DMS 273 treated with DMSO at 0.1 percent for 48 hours (cell line): ENCODE data around the gene SRSF12.

Experiments used
- DNase-seq: peaks from one replicate; lab custom pipeline; 2025; lab: John Stamatoyannopoulos, UW

Gene SRSF12

GRCh38 chr6:89117211-89118108, at the start of gene SRSF12:
Gene SRSF12 (minus strand): TSS chr6:89118071. CDS start chr6:89117887, 184 bp downstream.
- no peak for DNase-seq

DNA sequence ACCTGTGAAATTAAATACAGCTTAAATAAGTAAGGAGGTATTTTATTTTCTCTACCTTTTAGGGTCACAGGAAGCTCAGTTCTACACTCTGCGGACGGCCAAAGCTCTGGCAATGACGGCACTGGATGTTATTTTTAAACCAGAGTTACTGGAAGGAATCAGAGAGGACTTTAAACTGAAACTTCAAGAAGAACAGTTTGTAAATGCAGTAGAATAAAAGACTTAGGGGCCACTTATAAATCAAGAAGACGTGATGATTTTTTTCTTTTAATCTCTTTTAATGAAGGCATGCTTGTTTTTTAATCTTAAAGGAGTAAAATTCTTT, 44.1 kb upstream of the SRSF12 start:
- DNase-seq = no peak

DNA sequence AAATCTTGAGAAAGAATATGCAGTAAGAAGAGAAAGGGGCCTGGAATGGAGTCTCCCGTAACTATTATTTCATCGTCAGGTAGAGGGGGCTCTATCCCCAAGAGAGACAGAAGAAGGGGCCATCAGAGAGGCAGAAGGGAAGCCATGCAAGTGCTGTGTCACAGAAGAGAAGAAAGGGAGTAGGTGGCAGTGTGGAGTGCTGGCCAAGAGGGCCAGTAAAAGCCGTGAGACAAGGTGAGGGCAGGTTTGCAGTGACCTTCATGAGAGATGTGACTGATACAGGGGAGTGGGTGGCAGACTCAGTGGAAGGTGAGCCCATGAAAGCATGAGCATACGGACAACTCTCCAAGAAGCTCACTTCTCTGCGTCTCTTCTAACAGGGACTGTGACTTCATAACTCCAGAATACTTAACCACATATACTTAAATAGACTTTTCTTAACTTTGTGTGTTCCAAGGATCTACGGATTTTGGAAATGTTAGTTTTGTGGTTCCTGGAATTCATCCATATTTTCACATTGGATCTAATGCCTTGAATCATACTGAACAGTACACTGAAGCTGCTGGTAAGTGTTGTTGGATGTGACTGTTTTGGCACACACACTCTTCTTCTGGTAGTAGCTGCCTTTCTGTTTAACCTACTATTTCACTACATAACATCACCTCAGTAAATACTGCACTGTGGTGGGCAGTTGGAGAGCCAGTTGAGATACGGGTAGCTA, 43.6 kb upstream of the SRSF12 start:
- no peak for DNase-seq

- no peak for DNase-seq
These were observed 42.6 kb upstream of the SRSF12 start for GRCh38 chr6:89160331-89161092.

DNA sequence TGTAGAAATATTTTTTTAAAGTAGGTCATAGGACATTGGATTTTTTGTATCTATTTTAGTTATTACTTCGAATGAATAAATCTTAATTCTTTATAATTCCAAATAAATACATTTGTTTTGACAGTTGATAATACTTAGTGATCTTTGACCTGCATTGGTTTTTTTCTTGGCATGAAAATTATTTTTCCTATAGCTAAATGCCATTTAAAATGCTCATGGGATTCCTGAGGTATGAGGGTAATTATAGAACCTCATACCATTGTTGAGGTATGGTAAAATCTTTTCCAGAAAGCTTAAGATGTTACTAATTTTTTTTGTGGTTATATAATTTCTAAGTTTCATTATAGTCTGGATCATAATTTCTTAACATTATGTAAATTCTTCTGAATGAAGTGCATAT, 36.3 kb upstream of the SRSF12 start:
- DNase-seq = no peak

DNA sequence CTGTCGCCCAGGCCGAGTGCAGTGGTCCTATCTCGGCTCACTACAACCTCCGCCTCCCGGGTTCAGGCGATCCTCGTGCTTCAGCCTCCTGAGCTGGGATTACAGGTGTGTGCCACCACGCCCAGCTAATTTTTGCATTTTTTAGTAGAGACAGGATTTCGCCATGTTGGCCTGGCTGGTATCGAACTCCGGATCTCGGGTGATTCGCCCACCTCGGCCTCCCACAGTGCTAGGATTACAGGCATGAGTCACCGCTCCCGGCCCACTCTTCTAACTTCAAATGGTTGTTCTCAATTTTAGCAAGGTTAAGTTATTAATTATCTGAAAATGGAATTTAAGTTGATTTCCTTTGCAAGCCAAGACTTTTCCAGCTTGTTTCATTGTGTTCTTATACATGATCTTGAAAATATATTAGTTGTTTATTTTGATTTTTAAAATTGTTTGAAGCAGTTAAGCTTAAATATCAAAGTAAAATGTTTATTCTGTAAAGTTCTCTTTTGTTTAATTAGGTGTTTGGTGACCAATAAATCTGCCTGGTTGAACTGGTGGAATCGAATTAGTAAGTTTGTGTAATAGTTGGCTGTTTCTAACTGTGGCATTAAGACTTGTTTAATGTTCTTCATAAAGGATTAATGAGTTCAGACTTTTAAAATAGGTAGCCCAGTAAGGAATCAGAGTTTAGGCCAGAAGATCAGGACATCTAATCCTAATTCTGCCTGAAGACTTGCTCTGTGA, 30.3 kb upstream of the SRSF12 start:
- DNase-seq = no peak

DNA sequence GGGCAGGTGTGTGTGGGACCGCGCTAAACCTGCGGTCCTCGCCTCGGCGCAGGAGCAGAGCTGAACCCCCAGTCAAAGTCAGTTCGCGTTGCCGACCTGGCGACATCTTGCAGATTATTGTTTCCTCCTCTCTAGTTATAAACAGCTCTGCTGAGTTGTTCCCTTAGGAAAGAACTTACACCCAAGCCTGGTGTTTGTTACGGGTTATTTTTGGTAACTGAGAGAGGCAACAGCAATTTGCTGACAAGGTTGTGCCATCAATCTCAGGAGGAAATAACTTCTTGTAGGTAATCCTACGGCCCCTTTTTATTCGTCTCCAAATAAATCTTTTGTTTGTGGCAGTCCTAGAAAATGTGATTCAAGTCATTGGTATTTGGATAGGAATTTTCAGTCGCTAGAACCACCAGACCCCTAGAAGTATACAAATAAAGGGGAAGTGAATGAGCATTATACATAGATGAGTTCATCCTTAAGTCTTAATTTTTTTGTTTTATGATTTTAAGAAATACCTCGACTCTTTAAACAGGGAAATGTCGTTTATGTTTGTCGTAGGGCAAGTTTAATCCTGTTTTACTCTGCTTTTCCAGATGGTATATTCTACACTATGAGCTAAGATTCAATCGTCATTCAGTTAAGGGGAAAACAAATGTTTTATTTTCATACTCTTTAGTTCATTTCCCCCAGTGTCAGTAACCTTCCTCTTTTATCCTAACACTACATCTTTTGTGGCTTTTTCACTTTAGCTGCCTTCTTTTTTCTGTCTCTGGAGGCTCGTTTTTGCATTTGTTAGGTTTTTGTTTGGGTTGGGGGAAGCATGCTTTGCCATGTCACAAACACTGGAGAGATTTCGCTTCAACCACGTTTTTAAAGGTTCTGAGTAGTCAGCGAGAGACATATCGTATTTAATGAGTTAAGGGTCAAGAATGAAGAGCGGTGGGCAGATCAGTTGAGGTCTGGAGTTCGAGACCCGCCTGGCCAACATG, 29.1 kb upstream of the SRSF12 start:
- DNase-seq = peak; percentile 21

DNA sequence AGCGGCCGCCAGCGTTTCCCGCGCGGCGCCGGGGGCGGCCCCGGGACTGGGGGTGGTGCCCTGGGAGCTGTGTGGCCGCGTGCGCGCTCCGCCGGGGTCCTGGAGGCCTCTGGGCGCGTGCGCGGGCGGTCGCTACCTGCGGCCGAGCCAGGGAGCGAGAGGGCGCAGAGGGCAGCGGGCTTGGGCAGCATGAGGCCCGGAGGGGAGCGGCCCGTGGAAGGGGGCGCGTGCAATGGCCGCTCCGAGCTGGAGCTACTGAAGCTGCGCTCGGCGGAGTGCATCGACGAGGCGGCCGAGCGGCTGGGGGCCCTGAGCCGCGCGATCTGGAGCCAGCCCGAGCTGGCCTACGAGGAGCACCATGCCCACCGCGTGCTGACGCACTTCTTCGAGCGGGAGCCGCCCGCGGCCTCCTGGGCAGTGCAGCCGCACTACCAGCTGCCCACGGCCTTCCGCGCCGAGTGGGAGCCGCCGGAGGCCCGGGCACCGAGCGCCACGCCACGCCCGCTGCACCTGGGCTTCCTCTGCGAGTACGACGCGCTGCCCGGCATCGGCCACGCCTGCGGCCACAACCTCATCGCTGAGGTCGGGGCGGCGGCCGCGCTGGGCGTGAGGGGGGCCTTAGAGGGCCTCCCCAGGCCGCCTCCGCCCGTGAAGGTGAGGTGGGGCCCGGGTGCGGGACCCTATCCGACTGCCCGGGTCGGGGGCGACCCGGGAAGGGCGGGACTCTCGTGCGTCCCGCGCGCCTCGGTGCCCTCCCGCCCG, 28.3 kb upstream of the SRSF12 start, which contains the start of gene PM20D2:
Gene PM20D2, plus strand, starts transcription at position 100 of the 762 bp plus-strand sequence. Its CDS starts 90 bp downstream, at position 190.
- DNase-seq = peak; percentile 46

GRCh38 chr6:89145091-89145955, 27.5 kb upstream of the SRSF12 start:
- DNase-seq = peak; percentile 62

DNA sequence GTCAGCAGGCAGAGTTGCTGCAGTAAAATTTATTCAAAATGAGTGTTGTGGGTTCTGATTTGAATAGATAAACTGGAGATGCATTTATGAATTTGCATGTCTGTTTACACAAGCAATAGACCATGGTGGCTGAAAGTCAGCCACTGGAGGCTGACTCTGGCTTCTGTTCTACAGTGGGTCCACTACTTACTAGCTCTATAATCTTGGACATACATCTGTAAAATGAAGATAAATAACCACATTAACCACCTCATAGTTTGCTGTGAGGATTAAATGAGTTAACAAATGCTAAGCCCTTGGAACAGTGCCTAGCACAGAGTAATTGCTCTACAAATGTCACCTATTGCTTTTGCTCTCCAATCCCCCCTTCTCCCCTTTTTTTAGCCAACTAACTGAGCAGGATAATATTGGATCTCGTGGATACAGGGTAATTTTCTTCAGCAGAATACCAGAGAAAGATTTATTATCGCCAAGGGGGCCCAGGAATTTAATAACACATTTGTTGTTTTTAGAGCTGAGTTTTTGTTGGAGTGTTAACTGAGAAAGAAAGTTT, 26.6 kb upstream of the SRSF12 start:
- no peak for DNase-seq

DNA sequence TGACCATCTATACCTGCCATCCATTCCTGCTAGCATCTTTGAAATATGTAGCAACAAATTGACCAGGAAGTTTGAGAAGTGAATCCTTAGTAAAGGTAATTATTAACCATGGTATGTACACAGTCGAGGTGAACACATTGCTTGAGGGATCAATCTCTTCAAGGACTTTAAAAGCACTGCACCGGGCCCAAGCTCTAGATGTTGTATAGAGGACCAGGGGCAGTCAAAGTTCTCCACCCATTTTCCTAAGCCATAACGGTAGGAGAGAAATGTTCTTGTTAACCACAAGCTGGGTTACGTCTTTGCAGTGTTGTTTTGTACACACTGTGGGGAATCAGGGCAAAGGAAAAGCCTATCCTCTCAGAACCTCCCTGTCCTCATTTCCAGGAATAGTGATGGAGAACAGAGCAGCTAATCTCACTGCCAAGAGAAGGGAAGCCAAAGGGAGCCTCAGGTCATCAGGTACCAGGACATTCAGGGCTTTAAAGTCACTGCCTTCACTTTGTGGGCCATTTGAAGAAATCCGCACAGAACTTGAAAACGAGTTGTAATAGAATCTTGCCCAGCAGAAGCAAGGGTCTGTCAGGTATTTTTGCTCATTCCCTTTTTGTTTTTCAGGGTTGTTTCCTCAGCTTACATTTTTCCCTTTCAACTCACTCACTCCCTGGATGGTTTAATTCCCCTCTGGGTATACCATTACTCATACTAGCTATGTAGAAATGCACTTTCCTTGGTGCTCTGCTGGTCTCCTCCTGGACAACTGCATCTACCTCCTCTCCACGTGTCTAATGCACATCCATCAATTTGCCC, 22.7 kb upstream of the SRSF12 start:
- DNase-seq = no peak

DNA sequence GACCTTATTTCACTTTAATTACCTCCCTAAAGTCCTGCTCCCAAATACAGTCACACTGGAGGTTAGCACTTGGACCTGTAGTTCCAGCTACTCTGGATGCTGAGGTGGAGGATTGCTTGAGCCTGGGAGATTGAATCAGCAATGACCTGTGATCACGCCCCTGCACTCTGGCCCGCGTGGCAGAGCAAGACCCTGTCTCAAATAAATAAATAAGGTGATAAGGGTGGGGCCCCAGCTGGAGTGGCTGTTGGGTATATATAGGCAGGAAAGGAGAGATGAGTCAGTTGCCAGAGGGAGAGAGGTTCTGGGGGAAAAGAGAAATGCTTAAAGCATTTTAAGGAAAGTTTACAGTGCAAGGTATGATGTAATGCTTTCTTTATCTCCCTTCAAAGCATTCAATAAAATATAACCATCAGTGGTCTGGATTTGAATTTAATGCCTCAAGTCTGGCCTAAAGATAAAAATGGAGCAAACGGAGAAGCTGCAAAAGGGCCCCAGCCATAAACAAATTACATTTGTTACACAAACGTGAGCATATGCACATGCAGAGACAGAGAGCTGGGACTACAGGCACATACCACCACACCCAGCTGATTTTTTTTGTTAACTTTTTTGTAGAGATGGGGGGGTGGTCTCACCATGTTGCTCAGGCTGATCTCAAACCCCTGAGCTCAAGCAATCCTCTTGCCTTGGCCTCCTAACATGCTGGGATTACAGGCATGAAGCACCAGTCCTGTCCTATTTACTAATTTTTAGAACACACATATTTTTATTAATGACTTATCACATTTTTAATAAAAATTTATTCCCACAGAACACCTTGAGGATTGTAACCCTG, 21.9 kb upstream of the SRSF12 start:
- no peak for DNase-seq

DNA sequence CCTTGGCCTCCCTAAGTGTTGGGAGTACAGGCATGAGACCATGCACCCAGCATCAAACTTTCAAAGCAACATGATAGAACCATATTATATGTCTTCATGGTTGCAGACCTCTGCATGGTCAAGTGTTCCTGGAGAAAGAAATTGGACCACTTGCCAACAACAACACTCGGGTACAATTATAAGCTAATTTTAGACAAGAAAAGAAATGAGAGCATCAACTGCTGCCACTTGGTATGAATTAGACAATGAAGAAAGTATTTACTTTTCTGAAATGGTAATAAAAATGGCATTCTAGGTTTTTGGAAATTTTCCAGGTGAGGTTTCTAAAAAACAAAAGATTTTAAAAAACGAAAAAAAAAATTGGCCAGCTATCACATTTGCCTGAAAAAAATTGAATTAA, 20.3 kb upstream of the SRSF12 start:
- no peak for DNase-seq

DNA sequence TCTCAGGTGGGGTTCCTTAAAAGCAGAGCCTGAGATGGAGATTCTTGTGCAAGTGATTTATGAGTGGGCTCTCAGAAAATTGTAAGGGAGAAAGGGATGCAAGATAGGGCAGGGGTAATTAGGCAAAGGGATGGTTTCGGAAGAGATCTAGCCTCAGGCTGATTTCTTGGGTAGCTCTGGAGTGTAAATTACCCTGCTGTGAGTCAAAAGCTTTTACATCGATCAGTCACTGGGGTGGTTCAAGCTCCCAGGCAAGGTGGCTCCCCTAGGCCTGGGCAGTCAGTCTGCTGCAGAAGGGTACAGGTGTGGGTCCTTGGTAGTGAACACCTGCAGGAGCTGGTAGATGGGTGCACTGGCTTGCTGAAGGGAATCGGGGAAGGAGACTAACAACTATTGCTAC, 16.9 kb upstream of the SRSF12 start:
- DNase-seq = no peak

DNA sequence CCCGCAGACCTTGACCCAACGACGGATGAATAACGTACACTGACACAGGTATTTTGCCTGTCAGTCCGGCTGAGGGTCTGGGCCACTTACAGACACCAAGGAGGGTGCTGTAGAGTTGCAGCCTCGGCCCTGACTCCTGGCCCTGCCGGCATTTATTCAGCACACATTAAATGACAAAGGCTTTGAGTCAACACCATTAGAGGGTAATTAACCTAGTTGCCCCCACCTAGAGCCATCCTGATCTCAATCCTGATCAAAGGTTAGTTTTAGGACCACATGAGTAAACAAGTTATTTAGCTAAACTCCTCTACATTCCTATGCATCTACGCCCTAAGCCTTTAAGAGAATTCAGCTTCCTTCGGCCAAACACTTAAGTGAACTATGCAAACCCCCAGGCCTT, 16.1 kb upstream of the SRSF12 start:
- DNase-seq = no peak

DNA sequence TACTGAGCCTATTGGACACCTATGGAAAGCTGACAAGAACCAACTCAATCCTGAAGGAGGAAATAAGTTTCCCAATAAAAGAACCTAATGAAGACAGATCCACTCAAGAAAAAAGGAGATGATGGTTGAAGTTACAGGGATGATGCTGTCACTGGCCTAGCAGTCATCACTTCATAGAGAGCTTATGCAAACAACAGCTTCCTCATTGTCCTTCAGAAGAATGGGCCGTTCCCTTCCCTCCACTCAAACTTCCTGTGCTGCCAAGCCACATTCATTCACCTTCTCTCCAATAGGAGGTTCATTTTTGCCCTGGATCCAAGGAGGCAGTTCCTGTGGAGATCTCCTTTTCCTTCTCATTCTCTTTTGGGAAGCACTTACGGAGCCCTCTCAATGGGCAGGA, 14.2 kb upstream of the SRSF12 start:
- DNase-seq = no peak

GRCh38 chr6:89131599-89131998, 13.7 kb upstream of the SRSF12 start:
- DNase-seq = no peak
